ENCODE measurements around the gene CSF3. TPM values are rescaled to one million over a fixed set of nuclear protein-coding genes. Genes with fewer than 3 reads are reported as not detected.

CSF3 gene
- total RNA-seq, 2 experiments from 2014 or later = not detected

- Histone ChIP-seq H3K36me3 (ENCODE audit: insufficient read depth, low read length) (peaks cover 60% of the 10 kb centered on the region), H3K27ac (ENCODE audit: low read depth, low read length, poor library complexity, severe bottlenecking) (no peak overlapping the region), H3K9me2 (ENCODE audit: insufficient read depth, low read length) (no peaks in the 10 kb centered on the region), H4K20me1 (ENCODE audit: insufficient read depth, low read length) (no peaks in the 10 kb centered on the region), H3K4me3 (ENCODE audit: low read depth, low read length, poor library complexity, severe bottlenecking) (no peak overlapping the region), H3K4me1 (ENCODE audit: insufficient read depth, low read length, poor library complexity, severe bottlenecking) (no peaks in the 10 kb centered on the region), H2AFZ (ENCODE audit: low read length) (no peak overlapping the region), H3K79me2 (ENCODE audit: insufficient read depth, low read depth, low read length) (no peaks in the 10 kb centered on the region), H3K4me2 (ENCODE audit: low read length) (no peak overlapping the region), H3K9me3 (ENCODE audit: low read length) (no peaks in the 10 kb centered on the region)
- POLR2A ChIA-PET = no interaction called here
- intact Hi-C loops (cut with micrococcal nuclease; ENCODE audit: unreplicated experiment) = no loop called here
- DNase-seq (ENCODE audit: low spot score) = no peak
- CTCF ChIA-PET (ENCODE audit: unreplicated experiment) = interaction anchor here (0.6 kb wide), 1 partner anchor 220 kb away, joined by 3 read pairs; no protein-coding TSS in a partner anchor
- no peak for TF ChIP-seq EZH2phosphoT487 (IDR thresholded peaks at IDR 0.05; ENCODE audit: borderline replicate concordance, low read depth, low read length)
- TF ChIP-seq CTCF (conservative IDR thresholded peaks at IDR 0.05; ENCODE audit: low read length) = no peak
- no TSS peak for BruUV-seq (replicated peaks)
Observed at GRCh38 chr17:40022497-40022896, 7.3 kb downstream of the CSF3 start.

DNA sequence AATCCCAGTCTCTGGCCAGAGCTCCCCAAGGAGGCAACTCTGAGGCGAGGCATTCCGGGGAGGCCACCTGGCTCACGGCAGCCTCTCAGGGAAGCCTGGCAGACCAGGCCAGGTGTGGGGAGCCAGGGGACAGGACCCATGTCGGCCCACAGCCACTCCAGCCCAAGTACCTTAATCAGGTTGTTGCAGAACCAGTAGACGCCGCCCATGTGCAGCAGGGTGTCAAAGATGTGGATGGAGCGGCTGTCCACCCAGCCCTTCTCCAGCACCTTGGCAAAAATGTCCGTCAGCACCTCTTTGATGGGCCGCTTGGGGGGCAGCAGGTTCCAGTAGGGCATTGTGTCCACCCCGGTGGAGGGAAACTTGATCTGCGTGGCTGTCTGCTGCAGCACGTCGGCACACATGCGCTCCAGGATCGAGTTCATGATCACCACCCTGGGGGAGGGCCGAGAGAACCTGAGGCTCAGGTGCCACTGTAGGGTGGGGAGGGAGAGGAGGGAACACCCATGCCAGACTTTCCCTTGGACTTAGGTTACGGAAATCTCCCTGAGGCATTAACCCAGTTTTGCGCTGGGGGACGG lies 7.8 kb downstream of the CSF3 start:
- TF ChIP-seq CTCF (conservative IDR thresholded peaks at IDR 0.05; ENCODE audit: low read length) (no peak), EZH2phosphoT487 (IDR thresholded peaks at IDR 0.05; ENCODE audit: borderline replicate concordance, low read depth, low read length) (no peak)
- DNase-seq (ENCODE audit: low spot score) = no peak
- Histone ChIP-seq H3K27ac (ENCODE audit: low read depth, low read length, poor library complexity, severe bottlenecking) (no peak overlapping the region), H2AFZ (ENCODE audit: low read length) (no peak overlapping the region), H3K79me2 (ENCODE audit: insufficient read depth, low read depth, low read length) (no peaks in the 10 kb centered on the region), H3K4me2 (ENCODE audit: low read length) (no peak overlapping the region), H4K20me1 (ENCODE audit: insufficient read depth, low read length) (no peaks in the 10 kb centered on the region), H3K9me3 (ENCODE audit: low read length) (no peaks in the 10 kb centered on the region), H3K9me2 (ENCODE audit: insufficient read depth, low read length) (no peaks in the 10 kb centered on the region), H3K36me3 (ENCODE audit: insufficient read depth, low read length) (peaks cover 63% of the 10 kb centered on the region), H3K4me3 (ENCODE audit: low read depth, low read length, poor library complexity, severe bottlenecking) (no peak overlapping the region), H3K4me1 (ENCODE audit: insufficient read depth, low read length, poor library complexity, severe bottlenecking) (no peaks in the 10 kb centered on the region)
- ChIA-PET POLR2A (no interaction called here), CTCF (ENCODE audit: unreplicated experiment) (interaction anchor here (0.6 kb wide), 1 partner anchor 220 kb away, joined by 3 read pairs; no protein-coding TSS in a partner anchor)
- intact Hi-C loops (cut with micrococcal nuclease; ENCODE audit: unreplicated experiment) = no loop called here
- no TSS peak for BruUV-seq (replicated peaks)

DNA sequence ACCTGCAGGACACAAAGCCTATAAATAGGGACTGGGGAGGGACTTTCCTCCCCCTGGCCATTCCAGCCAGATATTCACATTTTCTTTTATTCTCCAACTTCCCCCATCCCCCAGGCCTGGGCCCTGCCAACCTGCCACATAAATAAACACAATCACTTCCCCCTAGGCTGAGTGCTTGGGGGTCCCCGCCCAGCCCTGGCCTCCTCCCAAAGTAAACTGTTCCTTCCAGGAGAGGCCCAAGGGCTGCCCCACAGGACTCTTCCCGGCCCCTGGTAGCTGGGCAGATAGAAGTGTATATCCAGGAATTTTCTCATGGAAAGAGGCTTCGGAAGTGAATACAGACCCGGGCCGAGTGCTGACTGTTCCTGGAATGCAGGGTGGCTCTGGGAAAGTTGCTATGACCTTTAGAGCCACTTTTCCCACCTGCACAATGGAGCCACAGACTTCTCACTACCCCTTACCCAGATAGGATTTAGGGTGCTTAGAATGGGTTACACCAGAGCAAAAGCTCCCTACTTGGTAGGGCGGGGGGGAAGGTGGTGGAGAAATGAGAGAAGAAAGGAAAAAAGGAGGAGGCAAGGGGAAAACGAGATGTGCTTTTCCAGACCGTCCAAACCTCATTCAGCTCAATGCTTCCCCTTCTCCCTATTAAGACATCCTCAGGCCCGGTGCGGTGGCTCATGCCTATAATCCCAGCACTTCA lies 8.5 kb downstream of the CSF3 start:
- BruUV-seq (replicated peaks) = no TSS peak

More for the DNA sequence above, 8.5 kb downstream of the CSF3 start:
- no peak overlapping the region for H3K27ac ChIP-seq (ENCODE audit: low read depth, low read length, poor library complexity, severe bottlenecking)
- H4K20me1 ChIP-seq (ENCODE audit: insufficient read depth, low read length) = no peaks in the 10 kb centered on the region
- no peaks in the 10 kb centered on the region for H3K79me2 ChIP-seq (ENCODE audit: insufficient read depth, low read depth, low read length)
- H3K9me2 ChIP-seq (ENCODE audit: insufficient read depth, low read length) = no peaks in the 10 kb centered on the region
- ChIA-PET CTCF (ENCODE audit: unreplicated experiment) (no interaction called here), POLR2A (no interaction called here)
- DNase-seq (ENCODE audit: low spot score) = no peak
- H3K4me2 ChIP-seq (ENCODE audit: low read length) = no peak overlapping the region
- no peak overlapping the region for H2AFZ ChIP-seq (ENCODE audit: low read length)
- intact Hi-C loops (cut with micrococcal nuclease; ENCODE audit: unreplicated experiment) = no loop called here
- H3K4me3 ChIP-seq (ENCODE audit: low read depth, low read length, poor library complexity, severe bottlenecking) = no peak overlapping the region
- peaks cover 65% of the 10 kb centered on the region for H3K36me3 ChIP-seq (ENCODE audit: insufficient read depth, low read length)
- H3K4me1 ChIP-seq (ENCODE audit: insufficient read depth, low read length, poor library complexity, severe bottlenecking) = no peaks in the 10 kb centered on the region
- no peaks in the 10 kb centered on the region for H3K9me3 ChIP-seq (ENCODE audit: low read length)
- TF ChIP-seq CTCF (conservative IDR thresholded peaks at IDR 0.05; ENCODE audit: low read length) (no peak), EZH2phosphoT487 (IDR thresholded peaks at IDR 0.05; ENCODE audit: borderline replicate concordance, low read depth, low read length) (no peak)
